ENCODE data around the gene TM4SF20.

TM4SF20 gene

GRCh38 chr2:227379095-227379494, at the start of gene TM4SF20:
TSS of gene TM4SF20 (minus strand) at chr2:227379306. CDS start at chr2:227379268, 38 bp downstream.
- DNase-seq (ENCODE audit: low read depth): no peak

GRCh38 chr2:227428731-227429285, 49.7 kb upstream of the TM4SF20 start:
- DNase-seq (ENCODE audit: low read depth): no peak

- DNase-seq (ENCODE audit: low read depth): no peak
Measured at GRCh38 chr2:227423656-227424499, 44.8 kb upstream of the TM4SF20 start.

GRCh38 chr2:227420087-227421052, 41.3 kb upstream of the TM4SF20 start:
- no peak for DNase-seq (ENCODE audit: low read depth)

DNA sequence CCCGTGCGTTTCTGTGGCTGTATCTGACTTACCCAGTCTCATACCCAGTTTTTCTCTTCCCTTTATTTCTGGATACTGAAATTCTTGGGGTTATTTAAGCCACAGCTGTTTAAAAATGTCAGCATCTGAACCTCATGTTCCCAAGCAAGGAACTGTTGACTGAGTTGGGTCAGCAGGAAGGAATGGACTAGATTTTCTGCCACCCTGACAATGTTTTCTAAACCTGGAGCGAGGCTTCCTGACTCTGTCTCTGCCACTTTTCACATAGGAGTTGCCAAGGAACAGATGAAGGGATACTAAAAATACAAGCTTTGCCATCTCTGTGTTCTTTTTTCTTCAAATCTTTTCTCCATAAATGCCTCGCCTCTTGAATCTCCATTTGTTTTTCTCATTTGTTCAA, 37.6 kb upstream of the TM4SF20 start:
- DNase-seq (ENCODE audit: low read depth): no peak

DNA sequence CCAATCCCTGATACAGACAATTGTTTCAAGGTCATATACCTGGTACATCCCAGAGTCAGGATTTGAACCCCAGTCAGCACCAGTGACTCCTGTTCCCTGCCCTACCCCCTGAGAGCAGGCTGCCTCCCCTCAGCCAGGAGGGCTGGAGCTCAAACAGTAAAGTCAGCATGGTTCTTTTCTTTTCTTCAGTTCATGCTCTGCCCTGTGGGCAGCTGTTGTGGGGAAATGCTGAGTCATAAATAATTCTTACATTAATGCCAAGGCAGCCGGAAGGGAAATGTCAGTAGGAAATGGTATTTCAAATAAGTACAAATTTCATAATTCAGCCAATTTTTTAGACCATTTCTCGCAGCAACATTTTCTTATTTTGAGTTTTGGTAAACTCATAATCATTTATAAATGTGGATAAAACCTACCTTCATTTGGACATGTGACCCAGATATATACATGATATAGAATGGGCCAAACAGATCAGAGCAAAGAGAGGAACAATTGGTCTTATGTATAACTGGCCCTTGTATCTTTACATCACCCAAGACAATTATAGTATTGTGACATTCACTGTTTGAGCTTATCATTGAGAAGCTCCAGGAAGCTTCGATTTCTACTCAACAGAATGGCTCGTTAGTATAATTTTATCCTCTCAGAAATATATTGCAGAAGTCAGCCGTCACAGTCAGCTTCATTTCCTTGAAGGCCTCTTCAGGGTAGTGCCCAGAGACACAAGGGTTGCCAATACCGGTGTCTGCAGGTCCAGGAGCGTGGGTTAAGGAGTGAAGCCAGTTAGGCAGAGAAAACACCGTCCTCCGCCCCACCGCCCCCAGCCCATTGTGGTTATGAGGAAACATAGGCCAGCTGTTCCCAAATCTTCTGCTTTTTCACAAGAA, 36.7 kb upstream of the TM4SF20 start:
- no peak for DNase-seq (ENCODE audit: low read depth)

- DNase-seq (ENCODE audit: low read depth): no peak
Measured at GRCh38 chr2:227414846-227415245, 35.7 kb upstream of the TM4SF20 start.

GRCh38 chr2:227413371-227413770, 34.3 kb upstream of the TM4SF20 start:
- DNase-seq (ENCODE audit: low read depth): no peak

- DNase-seq (ENCODE audit: low read depth): no peak
Measured at GRCh38 chr2:227412877-227413276, 33.8 kb upstream of the TM4SF20 start.

DNA sequence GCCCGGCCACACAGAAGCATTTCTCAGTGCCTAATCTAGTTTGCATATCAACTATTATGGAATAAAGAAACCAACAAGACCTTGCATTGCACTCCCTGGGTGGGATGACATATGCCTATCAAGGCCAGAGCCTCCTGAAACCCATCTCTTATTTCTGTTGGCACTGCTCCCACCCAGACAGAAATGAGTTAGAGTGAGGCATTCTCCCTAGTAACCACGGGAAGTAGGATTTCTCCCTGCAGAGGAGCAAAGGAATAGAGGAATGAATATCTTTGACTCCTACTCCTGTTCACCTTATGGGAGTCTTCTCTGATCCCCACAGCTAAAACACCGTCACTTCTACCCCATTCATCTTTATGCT, 32.9 kb upstream of the TM4SF20 start:
- no peak for DNase-seq (ENCODE audit: low read depth)

- peak; percentile 67 for DNase-seq (ENCODE audit: low read depth)
Measured at GRCh38 chr2:227411320-227411989, 32.3 kb upstream of the TM4SF20 start.

GRCh38 chr2:227410191-227410590, 31.1 kb upstream of the TM4SF20 start:
- no peak for DNase-seq (ENCODE audit: low read depth)

DNA sequence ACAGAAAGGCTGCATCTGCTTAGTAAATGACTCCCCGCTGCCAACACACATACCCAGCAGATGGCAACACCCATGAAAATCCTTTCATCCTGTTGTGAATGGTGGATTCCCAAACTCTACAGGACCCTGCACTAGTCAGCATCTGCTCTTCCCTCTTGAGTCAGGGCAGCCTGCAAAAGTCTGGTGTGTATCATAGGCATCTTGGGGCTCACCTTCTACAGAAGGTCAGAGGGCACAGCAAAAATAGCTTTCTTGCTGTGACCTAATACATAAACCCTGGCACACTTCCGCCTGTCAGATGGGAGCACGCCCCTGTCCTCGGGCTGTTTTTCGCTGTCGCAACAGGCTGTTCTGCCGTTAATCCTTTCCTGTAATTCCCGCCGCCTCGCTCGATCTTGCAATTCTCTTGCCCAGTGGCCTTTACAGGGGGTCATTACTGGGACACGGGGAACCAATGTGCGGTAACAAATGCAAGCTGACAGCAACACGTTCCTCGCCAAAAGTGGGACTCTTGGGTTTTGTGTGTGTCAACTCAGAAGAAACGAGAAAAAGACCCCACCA, 28.6 kb upstream of the TM4SF20 start:
- DNase-seq (ENCODE audit: low read depth): no peak

DNA sequence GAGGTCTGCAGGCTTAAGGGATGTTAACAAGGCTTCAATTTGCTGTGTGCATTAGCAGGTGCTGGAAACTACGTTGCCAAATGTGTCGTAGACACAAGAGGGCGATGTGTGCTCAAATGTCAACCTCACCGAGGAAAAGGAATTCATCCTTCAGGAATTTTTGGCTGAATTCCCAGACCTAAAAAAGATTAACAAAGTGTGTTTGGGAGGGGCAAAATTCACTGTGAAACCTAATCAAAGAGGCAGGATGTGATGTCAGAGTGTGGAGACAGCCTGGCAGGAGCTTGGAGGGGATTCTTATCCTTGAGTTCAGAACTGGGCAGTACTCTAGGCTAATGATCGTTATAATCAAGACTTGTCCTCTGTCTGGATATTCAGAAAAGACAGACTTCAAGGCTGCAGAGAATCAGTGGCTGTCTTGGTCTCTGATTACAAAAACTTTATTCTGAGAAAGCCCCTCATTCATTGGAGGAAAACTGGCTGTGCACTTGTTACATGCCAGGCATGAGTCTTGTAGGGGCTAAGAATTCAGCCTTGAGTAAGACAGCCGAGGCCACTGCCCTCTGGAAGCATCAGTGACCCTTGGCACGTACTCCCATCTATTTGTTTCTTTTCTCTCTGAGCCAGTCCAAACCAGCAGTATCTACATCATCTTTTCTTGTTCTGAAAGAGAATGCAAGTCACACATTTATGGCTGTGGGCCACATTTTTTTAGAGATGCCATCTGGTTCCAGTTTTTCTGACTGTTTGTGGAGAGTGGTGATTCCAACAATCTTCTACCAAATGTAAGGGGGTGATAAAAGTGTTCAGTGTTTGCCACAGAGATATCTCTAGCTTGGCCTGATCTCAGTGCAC, 27.3 kb upstream of the TM4SF20 start:
- no peak for DNase-seq (ENCODE audit: low read depth)

DNA sequence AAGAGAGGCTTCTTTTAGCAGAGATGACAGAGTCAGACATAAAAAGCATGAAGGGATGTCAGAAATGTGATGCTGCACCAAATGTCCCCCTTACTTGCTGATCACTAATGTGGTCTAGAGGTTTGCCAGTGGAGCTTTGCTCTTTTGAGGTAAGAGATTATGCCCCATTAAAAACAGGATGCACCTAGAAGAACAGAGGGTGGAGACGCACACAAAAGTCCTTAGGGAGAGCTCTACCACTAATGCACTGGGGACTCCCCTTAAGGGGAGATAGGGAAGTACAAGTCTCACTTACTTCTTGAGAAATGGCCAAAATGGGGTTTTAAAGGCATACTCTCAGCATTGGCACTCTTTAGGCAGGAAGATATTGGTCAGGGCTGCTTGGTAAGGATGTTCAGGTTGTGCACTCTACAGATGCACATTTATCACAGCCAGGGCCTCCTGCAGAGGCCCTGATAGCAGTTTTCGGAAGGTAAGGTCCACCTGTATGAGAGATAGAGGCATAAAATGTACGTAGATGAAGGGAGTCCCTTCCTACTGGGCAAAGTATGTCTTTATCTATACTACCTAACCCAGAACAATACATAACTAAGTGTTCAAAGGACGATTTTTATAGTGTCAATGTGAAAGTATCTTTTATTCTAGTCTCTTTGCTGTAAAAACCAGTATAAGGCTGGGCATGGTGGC, 25.6 kb upstream of the TM4SF20 start:
- DNase-seq (ENCODE audit: low read depth): no peak

- DNase-seq (ENCODE audit: low read depth): no peak
Measured at GRCh38 chr2:227402959-227403358, 23.9 kb upstream of the TM4SF20 start.

DNA sequence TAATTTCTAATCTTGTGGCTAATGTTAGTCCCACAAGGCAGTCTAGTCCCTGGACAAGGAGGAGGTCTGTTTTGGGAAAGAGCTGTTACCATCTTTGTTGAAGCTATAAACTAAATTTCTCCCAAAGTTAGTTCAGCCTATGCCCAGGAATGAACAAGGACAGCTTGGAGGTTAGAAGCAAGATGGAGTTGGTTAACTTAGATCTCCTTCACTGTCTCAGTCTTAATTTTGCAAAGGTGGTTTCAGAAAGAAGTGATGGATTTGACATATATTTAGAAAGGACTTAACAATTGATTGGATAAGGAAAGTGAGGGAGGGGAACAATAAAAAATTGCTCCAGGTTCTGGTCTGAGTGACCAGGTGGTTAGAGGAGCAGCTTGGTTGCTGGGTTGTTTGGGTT, 23.2 kb upstream of the TM4SF20 start:
- DNase-seq (ENCODE audit: low read depth): no peak

- no peak for DNase-seq (ENCODE audit: low read depth)
Measured at GRCh38 chr2:227401550-227401949, 22.4 kb upstream of the TM4SF20 start.
